Neural cell (in vitro differentiated cells): ENCODE results near the gene USP20. TPM values are rescaled to one million over a fixed set of nuclear protein-coding genes. Genes with fewer than 3 reads are reported as not detected.

Source experiments
- H2AFZ ChIP-seq: fragments of 200-600, 300-800 bp; sonication (generic), shearing (Covaris generic); 2 replicates; pipeline ENCODE4 v1.6.0; 2014; ENCODE audit warnings: low read depth, mild to moderate bottlenecking, antibody characterized with exemption, low read length, moderate library complexity
- H3F3A ChIP-seq: fragments of 200-600 bp; shearing (Covaris generic); 2 replicates; pipeline ENCODE4 v1.6.1; 2016; ENCODE audit warnings: mild to moderate bottlenecking, moderate library complexity, mixed read lengths, antibody characterized with exemption, low read length; ENCODE audit not compliant: insufficient read depth, poor library complexity, severe bottlenecking
- H3K27ac ChIP-seq: fragments of 200-600, 300-800 bp; sonication (generic), shearing (Covaris generic); 2 replicates; pipeline ENCODE4 v1.5.1; 2014; ENCODE audit warnings: mild to moderate bottlenecking, low read length, moderate library complexity
- H3K27me3 ChIP-seq: fragments of 300-800, 200-600 bp; sonication (generic), shearing (Covaris generic); 2 replicates; pipeline ENCODE4 v1.6.0; 2014; ENCODE audit warnings: mild to moderate bottlenecking, low read depth, low read length, moderate library complexity; ENCODE audit not compliant: insufficient read depth
- H3K36me3 ChIP-seq: fragments of 300-800, 200-600 bp; sonication (generic), shearing (Covaris generic); 2 replicates; pipeline ENCODE4 v1.5.1; 2014; ENCODE audit warnings: mild to moderate bottlenecking, antibody characterized with exemption, low read length, moderate library complexity; ENCODE audit not compliant: insufficient read depth
- H3K4me2 ChIP-seq: fragments of 300-800, 200-600 bp; sonication (generic), shearing (Covaris generic); 2 replicates; pipeline ENCODE4 v1.6.0; 2014; ENCODE audit warnings: mild to moderate bottlenecking, low read length
- H3K4me3 ChIP-seq: fragments of 300-800, 200-600 bp; sonication (generic), shearing (Covaris generic); 2 replicates; pipeline ENCODE4 v1.5.1; 2014; ENCODE audit warnings: mild to moderate bottlenecking, low read length, moderate library complexity
- H3K79me2 ChIP-seq: fragments of 200-600 bp; shearing (Covaris generic); replicated peaks from 2 replicates; pipeline ENCODE4 v1.6.0; 2014; ENCODE audit warnings: mild to moderate bottlenecking, low read length, moderate library complexity; ENCODE audit not compliant: insufficient read depth
- H3K9ac ChIP-seq: fragments of 300-800, 200-600 bp; sonication (generic), shearing (Covaris generic); 2 replicates; pipeline ENCODE4 v1.6.1; 2016; ENCODE audit warnings: mild to moderate bottlenecking, low read length, mixed read lengths
- H3K9me2 ChIP-seq: fragments of 200-600 bp; shearing (Covaris generic); 2 replicates; pipeline ENCODE4 v1.6.1; 2016; ENCODE audit warnings: mild to moderate bottlenecking, low read length, mixed read lengths; ENCODE audit not compliant: insufficient read depth
- H3K9me3 ChIP-seq: fragments of 200-600, 300-800 bp; sonication (generic), shearing (Covaris generic); 2 replicates; pipeline ENCODE4 v1.6.1; 2016; ENCODE audit warnings: mild to moderate bottlenecking, mixed run types, low read length, moderate library complexity, mixed read lengths
- H4K20me1 ChIP-seq: fragments of 200-600 bp; shearing (Covaris generic); 2 replicates; pipeline ENCODE4 v1.6.1; 2016; ENCODE audit warnings: mild to moderate bottlenecking, mixed run types; ENCODE audit not compliant: insufficient read depth
- CTCF ChIP-seq: fragments of 450-650 bp; IDR thresholded peaks from 2 replicates; pipeline ENCODE4 v1.5.1; 2014; ENCODE audit warnings: antibody characterized with exemption, mild to moderate bottlenecking, moderate library complexity; ENCODE audit not compliant: poor library complexity, severe bottlenecking
- EP300 ChIP-seq: fragments of 450-650 bp; conservative IDR thresholded peaks from 2 replicates; pipeline ENCODE4 v1.6.1; 2014; ENCODE audit warnings: antibody characterized with exemption, mild to moderate bottlenecking, moderate library complexity; ENCODE audit not compliant: poor library complexity, severe bottlenecking
- EZH2 ChIP-seq: fragments of 200-600, 300-800 bp; shearing (Covaris generic), sonication (generic); IDR thresholded peaks from 2 replicates; pipeline ENCODE4 v1.6.1; 2014; ENCODE audit warnings: antibody characterized with exemption, low read length, borderline replicate concordance, mild to moderate bottlenecking; ENCODE audit not compliant: insufficient read depth, poor library complexity, severe bottlenecking
- MXI1 ChIP-seq: fragments of 450-650 bp; conservative IDR thresholded peaks from 2 replicates; pipeline ENCODE4 v1.6.1; 2014; ENCODE audit warnings: antibody characterized with exemption, mild to moderate bottlenecking; ENCODE audit not compliant: poor library complexity, severe bottlenecking
- POLR2AphosphoS5 ChIP-seq: IDR thresholded peaks from 2 replicates; pipeline ENCODE4 v1.6.1; 2012
- RAD21 ChIP-seq: fragments of 450-650 bp; conservative IDR thresholded peaks from 2 replicates; pipeline ENCODE4 v1.6.1; 2014; ENCODE audit warnings: antibody characterized with exemption, mild to moderate bottlenecking, moderate library complexity
- REST ChIP-seq: IDR thresholded peaks from 2 replicates; pipeline ENCODE4 v1.6.1; 2012; ENCODE audit warnings: borderline replicate concordance
- SMC3 ChIP-seq: fragments of 450-650 bp; conservative IDR thresholded peaks from 2 replicates; pipeline ENCODE4 v1.6.1; 2014; ENCODE audit warnings: antibody characterized with exemption, mild to moderate bottlenecking, moderate library complexity; ENCODE audit not compliant: poor library complexity
- TAF1 ChIP-seq: IDR thresholded peaks from 2 replicates; pipeline ENCODE4 v1.6.1; 2012; ENCODE audit warnings: low read depth
- polyA plus RNA-seq: library from polyadenylated mRNA; depleted of rRNA; stranded (reverse); fragments of >200 nt; gene quantifications from 2 replicates; pipeline ENCODE4 v1.2.3, GENCODE V29; 2014

The USP20 gene
- polyA plus RNA-seq, 1 donor from 2014 or later = 39.8 TPM

GRCh38 chr9:129919841-129920240 lies 84.6 kb downstream of the USP20 start:
- H3K27me3 ChIP-seq = no peaks in the 10 kb centered on the region
- no peaks in the 10 kb centered on the region for H3K9me3 ChIP-seq
- H3F3A ChIP-seq = no peaks in the 10 kb centered on the region
- no peaks in the 10 kb centered on the region for H3K79me2 ChIP-seq
- H3K27ac ChIP-seq = no peak overlapping the region
- TF ChIP-seq SMC3 (no peak), TAF1 (no peak), RAD21 (no peak), REST (no peak), POLR2AphosphoS5 (no peak), MXI1 (no peak), EZH2 (no peak), EP300 (no peak), CTCF (no peak)
- no peak overlapping the region for H3K4me3 ChIP-seq
- no peaks in the 10 kb centered on the region for H3K9me2 ChIP-seq
- no peaks in the 10 kb centered on the region for H4K20me1 ChIP-seq
- H2AFZ ChIP-seq = no peak overlapping the region
- no peak overlapping the region for H3K9ac ChIP-seq
- H3K36me3 ChIP-seq = no peaks in the 10 kb centered on the region
- H3K4me2 ChIP-seq = no peak overlapping the region

GRCh38 chr9:129921905-129922304 lies 86.6 kb downstream of the USP20 start:
- H3K9me2 ChIP-seq = no peaks in the 10 kb centered on the region
- H3K9ac ChIP-seq = no peak overlapping the region
- TF ChIP-seq MXI1 (no peak), SMC3 (no peak), POLR2AphosphoS5 (no peak), TAF1 (no peak), RAD21 (no peak), CTCF (no peak), EP300 (no peak), REST (no peak), EZH2 (no peak)
- H3K36me3 ChIP-seq = no peaks in the 10 kb centered on the region
- no peaks in the 10 kb centered on the region for H3K9me3 ChIP-seq
- no peak overlapping the region for H3K4me3 ChIP-seq
- no peaks in the 10 kb centered on the region for H4K20me1 ChIP-seq
- H3F3A ChIP-seq = no peaks in the 10 kb centered on the region
- no peaks in the 10 kb centered on the region for H3K79me2 ChIP-seq
- H3K27ac ChIP-seq = no peak overlapping the region
- no peak overlapping the region for H2AFZ ChIP-seq
- H3K4me2 ChIP-seq = no peak overlapping the region
- no peaks in the 10 kb centered on the region for H3K27me3 ChIP-seq
